Breast epithelium (tissue), 4 donors: Measurements from ENCODE around the gene NDST1. TPM values are rescaled to one million over a fixed set of nuclear protein-coding genes. Genes with fewer than 3 reads are reported as not detected.

ENCODE experiments used
- DNase-seq, 2 donors: peaks; one replicate each; pipeline ENCODE4 v3.0.0-alpha.2; 2019; ENCODE audit warnings: low spot score in 2 of 2
- H3K27ac ChIP-seq, 2 donors: fragments of 200-600 bp; sonication (generic) in 1 of 2; one replicate each; pipeline ENCODE4 v1.5.1; 2016 to 2019; ENCODE audit warnings: mild to moderate bottlenecking in 1 of 2
- H3K27me3 ChIP-seq, 2 donors: fragments of 200-600 bp; sonication (generic) in 1 of 2; one replicate each; pipeline versions ENCODE4 v1.5.1 to v1.6.0; 2017 to 2019; ENCODE audit warnings: control low read depth in 1 of 2, mild to moderate bottlenecking in 1 of 2
- H3K36me3 ChIP-seq: fragments of 200-600 bp; one replicate; pipeline ENCODE4 v1.5.1; 2019
- H3K4me1 ChIP-seq, 2 donors: fragments of 200-600 bp; sonication (generic); one replicate each; pipeline ENCODE4 v1.5.1; 2016 to 2019; ENCODE audit warnings: control low read depth in 1 of 2
- H3K4me3 ChIP-seq, 3 donors: fragments of 200-600 bp; sonication (generic); 1 replicate in 2 of 3; 2 replicates in 1 of 3; pipeline ENCODE4 v1.5.1; 2016 to 2019; ENCODE audit warnings: mild to moderate bottlenecking in 3 of 3, moderate library complexity in 2 of 3
- H3K9me3 ChIP-seq, 2 donors: fragments of 200-600 bp; sonication (generic) in 1 of 2; one replicate each; pipeline ENCODE4 v1.5.1; 2016 to 2019; ENCODE audit warnings: control low read depth in 1 of 2
- POLR2A ChIP-seq: fragments of 450-650 bp; IDR thresholded peaks from one replicate; pipeline ENCODE4 v1.6.1; 2016; ENCODE audit warnings: antibody characterized with exemption, mild to moderate bottlenecking, moderate library complexity
- POLR2AphosphoS5 ChIP-seq, 3 donors: sonication (generic); formaldehyde crosslinking; IDR thresholded peaks; one replicate each; pipeline ENCODE4 v1.6.1; 2017; ENCODE audit warnings: antibody characterized with exemption in 3 of 3
- intact Hi-C: fragments of 100-400 bp; cut with DNase I; formaldehyde crosslinking; loops from one replicate; pipeline ENCODE4 v1.15.1; 2023; ENCODE audit warnings: low total_unique reads
- total RNA-seq, 3 donors: library from RNA; depleted of rRNA; stranded (reverse); fragments of >200 nt; gene quantifications; one replicate each; pipeline ENCODE4 v1.1.0, GENCODE V29; 2016
- TF ChIP-seq, protein P1 (sequence below), 3 donors: fragments of 450-650 bp; IDR thresholded peaks; one replicate each; pipeline ENCODE4 v1.5.1; 2016 to 2017; ENCODE audit warnings: antibody characterized with exemption in 3 of 3, mild to moderate bottlenecking in 3 of 3, moderate library complexity in 3 of 3

Gene NDST1
- total RNA-seq, 3 donors from 2014 or later = 46.7 to 92.3 (median 74.1) TPM

- DNase-seq = no peak
- intact Hi-C loops = loop anchor here (10.0 kb wide), 1 partner anchor 57 kb away; no protein-coding TSS in a partner anchor
- no peaks in the 10 kb centered on the region for H3K9me3 ChIP-seq
- no peak overlapping the region for H3K4me3 ChIP-seq
- no peaks in the 10 kb centered on the region for H3K36me3 ChIP-seq
- no peaks in the 10 kb centered on the region for H3K27me3 ChIP-seq
- peaks cover 4 to 9% of the 10 kb centered on the region in 2 donors for H3K4me1 ChIP-seq
- TF ChIP-seq, protein P1, sequence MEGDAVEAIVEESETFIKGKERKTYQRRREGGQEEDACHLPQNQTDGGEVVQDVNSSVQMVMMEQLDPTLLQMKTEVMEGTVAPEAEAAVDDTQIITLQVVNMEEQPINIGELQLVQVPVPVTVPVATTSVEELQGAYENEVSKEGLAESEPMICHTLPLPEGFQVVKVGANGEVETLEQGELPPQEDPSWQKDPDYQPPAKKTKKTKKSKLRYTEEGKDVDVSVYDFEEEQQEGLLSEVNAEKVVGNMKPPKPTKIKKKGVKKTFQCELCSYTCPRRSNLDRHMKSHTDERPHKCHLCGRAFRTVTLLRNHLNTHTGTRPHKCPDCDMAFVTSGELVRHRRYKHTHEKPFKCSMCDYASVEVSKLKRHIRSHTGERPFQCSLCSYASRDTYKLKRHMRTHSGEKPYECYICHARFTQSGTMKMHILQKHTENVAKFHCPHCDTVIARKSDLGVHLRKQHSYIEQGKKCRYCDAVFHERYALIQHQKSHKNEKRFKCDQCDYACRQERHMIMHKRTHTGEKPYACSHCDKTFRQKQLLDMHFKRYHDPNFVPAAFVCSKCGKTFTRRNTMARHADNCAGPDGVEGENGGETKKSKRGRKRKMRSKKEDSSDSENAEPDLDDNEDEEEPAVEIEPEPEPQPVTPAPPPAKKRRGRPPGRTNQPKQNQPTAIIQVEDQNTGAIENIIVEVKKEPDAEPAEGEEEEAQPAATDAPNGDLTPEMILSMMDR (IDR thresholded peaks at IDR 0.05) = no peak
- TF ChIP-seq POLR2A (no peak), POLR2AphosphoS5 (IDR thresholded peaks at IDR 0.05) (no peak)
- peak overlapping the region; percentile 1 to 66 for H3K27ac ChIP-seq
Measured at GRCh38 chr5:150598006-150598405, 90.1 kb downstream of the NDST1 start.

DNA sequence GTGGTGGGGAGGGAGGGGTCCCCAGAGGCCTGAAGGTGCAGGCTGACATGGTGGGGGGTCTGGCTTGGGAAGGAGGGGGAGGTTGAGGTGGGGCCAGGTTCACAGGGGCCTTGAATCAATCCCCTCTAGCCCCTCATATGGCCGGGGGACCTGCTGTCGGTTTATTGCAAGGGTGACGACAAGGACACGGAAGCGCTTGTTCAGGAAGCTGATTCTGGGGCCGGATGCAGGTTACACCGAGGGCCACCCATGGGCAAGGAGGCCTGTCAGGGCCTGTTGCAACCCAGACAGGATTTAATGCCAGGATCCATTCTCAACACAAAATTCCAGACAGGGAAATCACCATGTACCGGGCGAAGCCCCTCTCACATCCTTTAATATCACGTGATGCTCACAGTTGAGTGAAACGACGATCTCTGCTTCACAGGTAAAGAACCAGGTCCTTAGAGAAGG lies 90.9 kb downstream of the NDST1 start:
- no peak for DNase-seq
- Histone ChIP-seq H3K27me3 (no peaks in the 10 kb centered on the region), H3K4me1 (peaks cover 4 to 9% of the 10 kb centered on the region in 2 donors), H3K36me3 (no peaks in the 10 kb centered on the region), H3K4me3 (no peak overlapping the region), H3K27ac (peak overlapping the region; percentile 1 to 70), H3K9me3 (no peaks in the 10 kb centered on the region)
- TF ChIP-seq POLR2A (no peak), POLR2AphosphoS5 (IDR thresholded peaks at IDR 0.05) (no peak)
- TF ChIP-seq, protein P1 (IDR thresholded peaks at IDR 0.05) = no peak
- intact Hi-C loops = loop anchor here (10.0 kb wide), 1 partner anchor 56 kb away; no protein-coding TSS in a partner anchor

GRCh38 chr5:150599281-150599680 lies 91.3 kb downstream of the NDST1 start:
- H3K4me1 ChIP-seq = peaks cover 4 to 9% of the 10 kb centered on the region in 2 donors
- H3K27ac ChIP-seq = peak overlapping the region in 1 of 2 donors; percentile 70
- intact Hi-C loops = loop anchor here (10.0 kb wide), 1 partner anchor 56 kb away; no protein-coding TSS in a partner anchor
- DNase-seq = no peak
- no peaks in the 10 kb centered on the region for H3K9me3 ChIP-seq
- no peaks in the 10 kb centered on the region for H3K36me3 ChIP-seq
- TF ChIP-seq, protein P1 (IDR thresholded peaks at IDR 0.05) = no peak
- TF ChIP-seq POLR2AphosphoS5 (IDR thresholded peaks at IDR 0.05) = no peak
- no peak for TF ChIP-seq POLR2A
- no peaks in the 10 kb centered on the region for H3K27me3 ChIP-seq
- no peak overlapping the region for H3K4me3 ChIP-seq

DNA sequence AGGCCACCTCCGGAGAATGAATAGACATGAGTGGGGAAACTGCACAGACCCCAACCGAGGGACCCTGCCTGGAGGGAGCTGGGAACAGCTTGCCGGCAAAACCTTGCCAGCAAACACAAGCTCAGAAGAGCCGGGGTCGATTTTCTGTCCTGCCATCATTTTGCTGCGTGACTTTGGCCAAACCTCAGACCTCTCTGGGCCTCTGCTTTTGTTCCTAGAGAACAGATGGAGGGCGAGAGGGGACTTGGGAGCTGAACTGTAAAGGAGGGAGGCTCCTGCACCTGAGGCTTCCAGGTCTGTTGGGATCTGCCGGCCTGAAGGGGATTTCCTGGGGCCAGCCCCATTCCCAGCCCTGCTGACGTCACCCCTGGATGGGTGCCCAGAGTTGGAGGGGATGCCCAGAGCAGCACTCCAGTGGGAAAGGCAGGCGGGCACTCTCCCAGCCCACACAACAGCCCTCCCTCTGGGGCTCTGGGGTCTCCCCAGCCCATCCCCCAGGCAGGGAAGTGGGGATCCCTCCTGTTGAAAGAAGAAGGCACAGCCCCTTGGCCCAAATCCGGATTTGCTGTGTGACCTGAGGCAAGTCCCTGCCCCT lies 92.1 kb downstream of the NDST1 start:
- TF ChIP-seq POLR2AphosphoS5 (IDR thresholded peaks at IDR 0.05) (no peak), POLR2A (no peak)
- TF ChIP-seq, protein P1 (IDR thresholded peaks at IDR 0.05) = no peak
- H3K4me1 ChIP-seq = peaks cover 4 to 9% of the 10 kb centered on the region in 2 donors
- H3K4me3 ChIP-seq = no peak overlapping the region
- no peaks in the 10 kb centered on the region for H3K9me3 ChIP-seq
- H3K27ac ChIP-seq = peak overlapping the region; percentile 37 to 70
- H3K27me3 ChIP-seq = no peaks in the 10 kb centered on the region
- intact Hi-C loops = loop anchor here (10.0 kb wide), 1 partner anchor 55 kb away; no protein-coding TSS in a partner anchor
- peak in 1 of 2 donors; percentile 67 for DNase-seq
- no peaks in the 10 kb centered on the region for H3K36me3 ChIP-seq
